GM12878 (cell line): ENCODE measurements around the gene WWC2. TPM values are rescaled to one million over a fixed set of nuclear protein-coding genes. Genes with fewer than 3 reads are reported as not detected.

ENCODE experiments used
- ATAC-seq: fragments of 200-7000 bp; cut with Tn5 transposase; 3 replicates; pipeline ENCODE4 v1.9.1; 2020; ENCODE audit warnings: mild to moderate bottlenecking, moderate library complexity
- BruUV-seq: library from RNA; stranded (reverse); fragments of 400-500 nt; replicated peaks from 2 replicates; lab custom pipeline; 2021; lab: Mats Ljungman, UMichigan
- CTCF ChIA-PET: fragments of 300-600 bp; sonication (Branson Sonifier 250); formaldehyde crosslinking; extraction: SDS; loops from one replicate; lab custom pipeline; 2021; ENCODE audit warnings: inconsistent platforms; lab: Yijun Ruan, JAX
- POLR2A ChIA-PET: fragments of 350-600 bp; formaldehyde crosslinking; extraction: SDS; loops from one replicate; lab custom pipeline; 2021; ENCODE audit warnings: inconsistent platforms; lab: Charles Lee
- RAD21 ChIA-PET: fragments of 300-600 bp; sonication (Branson Sonifier 250); formaldehyde crosslinking; loops from one replicate; lab custom pipeline; 2023; ENCODE audit warnings: antibody characterized with exemption; ENCODE audit not compliant: unreplicated experiment; lab: Charles Lee
- SMC1A ChIA-PET: fragments of 300-600 bp; sonication (Branson Sonifier 250); formaldehyde crosslinking; loops from one replicate; lab custom pipeline; 2023; ENCODE audit not compliant: unreplicated experiment, uncharacterized antibody; lab: Charles Lee
- DNase-seq: peaks from one replicate; pipeline ENCODE4 v3.0.0-alpha.2; 2011; ENCODE audit warnings: low read depth, low spot score
- FAIRE-seq: peaks from 3 replicates; lab custom pipeline; 2011; peaks lifted over from hg19 to GRCh38; lab: Jason Lieb, UNC
- H2AFZ ChIP-seq: 2 replicates; pipeline ENCODE4 v1.6.0; 2011; ENCODE audit warnings: low read depth, low read length, control low read depth; ENCODE audit not compliant: control insufficient read depth
- H3K27ac ChIP-seq: 2 replicates; pipeline ENCODE4 v1.5.1; 2011; ENCODE audit warnings: control low read depth; ENCODE audit not compliant: control insufficient read depth, insufficient read depth
- H3K27me3 ChIP-seq, 2 experiments: replicated peaks in 1 of 2; 2 replicates each; pipeline versions ENCODE4 v1.6.0 to v1.6.1; 2011; ENCODE audit warnings: low read length in 1 of 2; ENCODE audit not compliant: control insufficient read depth in 2 of 2, insufficient read depth in 2 of 2
- H3K36me3 ChIP-seq, 2 experiments: 2 replicates each; pipeline ENCODE4 v1.5.1; 2011; ENCODE audit warnings: low read length in 1 of 2; ENCODE audit not compliant: control insufficient read depth in 2 of 2, insufficient read depth in 2 of 2
- H3K4me1 ChIP-seq: 2 replicates; pipeline ENCODE4 v1.6.1; 2011; ENCODE audit warnings: mild to moderate bottlenecking, low read length, moderate library complexity, mixed read lengths; ENCODE audit not compliant: control insufficient read depth, insufficient read depth
- H3K4me2 ChIP-seq: 2 replicates; pipeline ENCODE4 v1.6.0; 2011; ENCODE audit warnings: control low read depth; ENCODE audit not compliant: control insufficient read depth, insufficient read depth
- H3K4me3 ChIP-seq: fragments of 200-600 bp; sonication (generic); 2 replicates; pipeline ENCODE4 v1.5.1; 2016
- H3K79me2 ChIP-seq: 2 replicates; pipeline ENCODE4 v1.6.0; 2011; ENCODE audit warnings: low read length; ENCODE audit not compliant: control insufficient read depth, insufficient read depth
- H3K9ac ChIP-seq: 2 replicates; pipeline ENCODE4 v1.8.0; 2011; ENCODE audit warnings: low read length, control low read depth, mixed read lengths; ENCODE audit not compliant: control insufficient read depth, insufficient read depth
- H3K9me3 ChIP-seq: replicated peaks from 3 replicates; pipeline ENCODE4 v1.5.1; 2011; ENCODE audit warnings: mild to moderate bottlenecking, low read length; ENCODE audit not compliant: control insufficient read depth, insufficient read depth
- H4K20me1 ChIP-seq: 2 replicates; pipeline ENCODE4 v1.6.0; 2011; ENCODE audit not compliant: control insufficient read depth, insufficient read depth
- BCL11A ChIP-seq: IDR thresholded peaks from 2 replicates; pipeline ENCODE4 v1.6.1; 2011; ENCODE audit warnings: low read depth, low read length
- CBX5 ChIP-seq: sonication (generic); IDR thresholded peaks from 2 replicates; pipeline ENCODE4 v1.6.1; 2016; ENCODE audit warnings: low read depth, moderate library complexity, mild to moderate bottlenecking, inconsistent platforms
- CHD4 ChIP-seq: fragments of 200-600 bp; sonication (generic); IDR thresholded peaks from 2 replicates; pipeline ENCODE4 v1.6.1; 2016; ENCODE audit warnings: mild to moderate bottlenecking
- JUNB ChIP-seq: IDR thresholded peaks from 2 replicates; pipeline ENCODE4 v1.6.1; 2016; ENCODE audit warnings: antibody characterized with exemption, mild to moderate bottlenecking
- KDM1A ChIP-seq: fragments of 200-600 bp; sonication (generic); IDR thresholded peaks from 2 replicates; pipeline ENCODE4 v1.6.1; 2016; ENCODE audit warnings: borderline replicate concordance
- MXI1 ChIP-seq: fragments of 150-350 bp; IDR thresholded peaks from 2 replicates; pipeline ENCODE4 v1.6.1; 2011; ENCODE audit warnings: low read depth, mild to moderate bottlenecking, inconsistent platforms, low read length, improper control_type of control experiment
- NFYB ChIP-seq: IDR thresholded peaks from 2 replicates; pipeline ENCODE4 v1.6.1; 2011; ENCODE audit warnings: low read depth, mild to moderate bottlenecking, low read length, improper control_type of control experiment, moderate library complexity; ENCODE audit not compliant: insufficient read depth
- RCOR1 ChIP-seq: conservative IDR thresholded peaks from 2 replicates; pipeline ENCODE4 v1.6.1; 2012; ENCODE audit warnings: low read depth, low read length, improper control_type of control experiment
- RUNX3 ChIP-seq: IDR thresholded peaks from 2 replicates; pipeline ENCODE4 v1.6.1; 2012; ENCODE audit warnings: low read length, inconsistent platforms
- SIN3A ChIP-seq: IDR thresholded peaks from 2 replicates; pipeline ENCODE4 v1.6.1; 2012; ENCODE audit warnings: low read depth, low read length, improper control_type of control experiment
- SIX5 ChIP-seq: IDR thresholded peaks from 2 replicates; pipeline ENCODE4 v1.6.1; 2011; ENCODE audit warnings: mild to moderate bottlenecking, low read depth, low read length, moderate library complexity; ENCODE audit not compliant: severe bottlenecking
- STAT3 ChIP-seq: IDR thresholded peaks from 2 replicates; pipeline ENCODE4 v1.6.1; 2011; ENCODE audit warnings: low read depth, low read length, improper control_type of control experiment
- ZBED1 ChIP-seq: IDR thresholded peaks from 2 replicates; pipeline ENCODE4 v1.6.1; 2016; ENCODE audit warnings: borderline replicate concordance
- WGBS: methylation state at CpG from one replicate; pipeline ENCODE4 v1.1.6; 2016; ENCODE audit warnings: low lambda C conversion rate; ENCODE audit not compliant: insufficient replicate concordance, insufficient coverage; ENCODE audit errors: missing lambda C conversion rate; 5-methylcytosine and 5-hydroxymethylcytosine counted together
- in situ Hi-C: fragments of 300-500 bp; cut with MboI; formaldehyde crosslinking; loops from 9 replicates; pipeline ENCODE4 v1.14.3; 2018; ENCODE audit warnings: mixed read lengths
- intact Hi-C: fragments of 100-400 bp; cut with micrococcal nuclease; formaldehyde crosslinking; loops from one replicate; pipeline ENCODE4 v1.14.2; 2022; ENCODE audit not compliant: unreplicated experiment
- polyA plus RNA-seq, 11 experiments: library from polyadenylated mRNA; depleted of rRNA in 4 of 11; unstranded in 6 of 11; stranded (reverse) in 5 of 11; fragments of >200 nt; fragmentation: Nextera tagmentation in 4 of 11; fragmentation: Illumina TruSeq in 1 of 11; extraction: Ambion mirVana in 4 of 11; extraction: Trizol in 1 of 11; gene quantifications; 1 replicate in 1 of 11; 2 replicates in 10 of 11; pipeline versions ENCODE4 v1.2.1 to v1.2.3, GENCODE V29; 2011 to 2016; ENCODE audit warnings: inconsistent platforms in 2 of 11, missing spikeins in 2 of 11, low read depth in 1 of 11
- total RNA-seq, 4 experiments: library from RNA; depleted of rRNA in 3 of 4; stranded (reverse); fragments of >200 nt in 3 of 4; fragmentation: Illumina TruSeq in 1 of 4; extraction: Trizol in 1 of 4; gene quantifications; 2 replicates each; pipeline versions ENCODE4 v1.2.1 to v1.2.3, GENCODE V29; 2013 to 2021
- TF ChIP-seq, protein P1 (sequence below): fragments of 450-650 bp; conservative IDR thresholded peaks from 2 replicates; pipeline ENCODE4 v1.6.1; 2017; ENCODE audit warnings: mild to moderate bottlenecking, moderate library complexity

The WWC2 gene
- total and polyA plus RNA-seq, 10 of the 15 experiments (the other 5 are each of a cell fraction or from before 2014, with no cell fraction given): 0.02 to 0.72 (median 0.06) TPM; not detected in 3

- H3K9me3 ChIP-seq: no peaks in the 10 kb centered on the region
- DNase-seq: no peak
- POLR2A ChIA-PET: no interaction called here
- no peaks in the 10 kb centered on the region for H3K4me1 ChIP-seq
- no peak overlapping the region for H3K4me2 ChIP-seq
- intact Hi-C loops (loop anchor here (10.0 kb wide), 1 partner anchor 219 kb away; the partner anchor contains the start of gene ING2), in situ Hi-C loops (no loop called here)
- no peak overlapping the region for H3K4me3 ChIP-seq
- no peak overlapping the region for H3K27ac ChIP-seq
- TF ChIP-seq SIX5: no peak
- SMC1A ChIA-PET: no interaction called here
- no peak for ATAC-seq
- H4K20me1 ChIP-seq: no peaks in the 10 kb centered on the region
- H3K79me2 ChIP-seq: no peaks in the 10 kb centered on the region
- RAD21 ChIA-PET: interaction anchor here (1.8 kb wide), 1 partner anchor 12 kb away, joined by 7 read pairs; no protein-coding TSS in a partner anchor
- H3K9ac ChIP-seq: no peak overlapping the region
- BruUV-seq: no TSS peak
- H3K36me3 ChIP-seq: no peaks in the 10 kb centered on the region
- no peak for FAIRE-seq
- no peak overlapping the region for H2AFZ ChIP-seq
- 36% methylated on average over 7 of the region's 7 CpGs for WGBS
- H3K27me3 ChIP-seq: no peaks in the 10 kb centered on the region
- CTCF ChIA-PET: interaction anchor here (0.7 to 1.5 kb wide), 3 partner anchors 16 to 30 kb away, joined by 3 to 5 read pairs (median 3); no protein-coding TSS in a partner anchor
Observed at GRCh38 chr4:183285886-183286285, 186.8 kb downstream of the WWC2 start.

- FAIRE-seq (no peak), ATAC-seq (peak; percentile 58), DNase-seq (no peak)
- H3K9me3 ChIP-seq: no peaks in the 10 kb centered on the region
- no peak overlapping the region for H3K9ac ChIP-seq
- ChIA-PET CTCF (interaction anchor here (0.7 to 1.5 kb wide), 4 partner anchors 17 to 120 kb away, joined by 3 to 5 read pairs (median 4); no protein-coding TSS in a partner anchor), RAD21 (interaction anchor here (1.0 to 1.8 kb wide), 3 partner anchors 11 to 30 kb away, joined by 4 to 7 read pairs (median 5); no protein-coding TSS in a partner anchor), SMC1A (interaction anchor here (0.9 to 1.5 kb wide), 5 partner anchors 13 to 110 kb away, joined by 3 to 4 read pairs (median 3); no protein-coding TSS in a partner anchor), POLR2A (interaction anchor here (0.9 kb wide), 1 partner anchor 16 kb away, joined by 3 read pairs; no protein-coding TSS in a partner anchor)
- in situ Hi-C loops (no loop called here), intact Hi-C loops (loop anchor here (10.0 kb wide), 1 partner anchor 218 kb away; the partner anchor contains the start of gene ING2)
- TF ChIP-seq ZBED1: no peak
- TF ChIP-seq, protein P1, sequence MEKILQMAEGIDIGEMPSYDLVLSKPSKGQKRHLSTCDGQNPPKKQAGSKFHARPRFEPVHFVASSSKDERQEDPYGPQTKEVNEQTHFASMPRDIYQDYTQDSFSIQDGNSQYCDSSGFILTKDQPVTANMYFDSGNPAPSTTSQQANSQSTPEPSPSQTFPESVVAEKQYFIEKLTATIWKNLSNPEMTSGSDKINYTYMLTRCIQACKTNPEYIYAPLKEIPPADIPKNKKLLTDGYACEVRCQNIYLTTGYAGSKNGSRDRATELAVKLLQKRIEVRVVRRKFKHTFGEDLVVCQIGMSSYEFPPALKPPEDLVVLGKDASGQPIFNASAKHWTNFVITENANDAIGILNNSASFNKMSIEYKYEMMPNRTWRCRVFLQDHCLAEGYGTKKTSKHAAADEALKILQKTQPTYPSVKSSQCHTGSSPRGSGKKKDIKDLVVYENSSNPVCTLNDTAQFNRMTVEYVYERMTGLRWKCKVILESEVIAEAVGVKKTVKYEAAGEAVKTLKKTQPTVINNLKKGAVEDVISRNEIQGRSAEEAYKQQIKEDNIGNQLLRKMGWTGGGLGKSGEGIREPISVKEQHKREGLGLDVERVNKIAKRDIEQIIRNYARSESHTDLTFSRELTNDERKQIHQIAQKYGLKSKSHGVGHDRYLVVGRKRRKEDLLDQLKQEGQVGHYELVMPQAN: no peak
- no peak for TF ChIP-seq CBX5
- no peak for TF ChIP-seq MXI1
- no peak for TF ChIP-seq NFYB
- no peak for TF ChIP-seq STAT3
- no peak for TF ChIP-seq RCOR1
- TF ChIP-seq BCL11A: no peak
- no peak for TF ChIP-seq CHD4
- no peak for TF ChIP-seq SIX5
- no peak for TF ChIP-seq JUNB
- TF ChIP-seq RUNX3: no peak
- TF ChIP-seq KDM1A: no peak
- TF ChIP-seq SIN3A: no peak
- 54% methylated on average over 11 of the region's 11 CpGs for WGBS
- H3K4me1 ChIP-seq: no peaks in the 10 kb centered on the region
- no peak overlapping the region for H3K27ac ChIP-seq
- H3K79me2 ChIP-seq: no peaks in the 10 kb centered on the region
- no peaks in the 10 kb centered on the region for H3K36me3 ChIP-seq
- BruUV-seq: no TSS peak
- no peak overlapping the region for H3K4me3 ChIP-seq
- no peaks in the 10 kb centered on the region for H4K20me1 ChIP-seq
- H3K4me2 ChIP-seq: no peak overlapping the region
- H2AFZ ChIP-seq: no peak overlapping the region
- H3K27me3 ChIP-seq: no peaks in the 10 kb centered on the region
Observed at GRCh38 chr4:183286590-183287308, 187.7 kb downstream of the WWC2 start.
